ENCODE measurements around the gene GOT2.
"Not testable (repeated sequence)": the region's sequence is repeated elsewhere in the genome, so short reads cannot be mapped to it uniquely, and the experiment has no call there.

GOT2 gene

DNA sequence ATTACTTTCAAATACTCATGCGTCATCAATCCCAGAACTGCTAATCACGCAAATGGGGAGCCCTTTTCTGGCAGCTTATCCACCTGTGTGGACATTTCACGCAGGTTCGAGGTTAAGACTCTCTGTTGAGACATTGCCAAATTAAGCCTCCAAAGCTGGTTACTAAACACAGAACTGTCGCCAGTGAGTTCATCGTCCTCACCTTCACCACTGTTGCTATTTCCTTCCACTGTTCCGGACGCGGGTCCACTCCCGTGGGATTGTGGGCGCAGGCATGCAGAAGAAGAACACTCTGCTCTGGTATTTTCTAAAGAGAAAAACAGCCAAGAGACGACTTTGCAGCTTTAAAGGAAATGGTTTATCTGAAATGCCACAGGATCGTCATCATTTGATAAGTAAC is 16.1 kb downstream of the GOT2 start:
- no peak for DNase-seq (ENCODE audit: low spot score)

DNA sequence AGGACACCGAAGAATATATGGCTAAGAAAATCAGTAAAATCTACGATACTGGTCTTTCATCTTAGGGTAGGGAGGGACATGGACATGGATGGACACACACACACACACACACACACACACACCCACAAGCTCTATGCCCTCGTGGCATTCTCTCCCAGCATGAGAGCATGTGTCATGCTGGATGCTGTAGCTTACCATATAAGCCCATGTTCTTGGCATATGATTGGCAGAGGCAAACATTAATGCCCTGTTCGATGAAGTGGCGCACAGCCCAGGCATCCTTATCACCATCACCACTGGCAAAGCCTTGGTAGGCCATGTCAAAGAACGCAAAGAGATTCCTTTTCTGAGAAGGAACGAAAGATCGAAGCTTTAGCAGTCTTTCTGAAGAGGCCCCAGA is 17.6 kb downstream of the GOT2 start:
- DNase-seq (ENCODE audit: low spot score), result no peak

DNA sequence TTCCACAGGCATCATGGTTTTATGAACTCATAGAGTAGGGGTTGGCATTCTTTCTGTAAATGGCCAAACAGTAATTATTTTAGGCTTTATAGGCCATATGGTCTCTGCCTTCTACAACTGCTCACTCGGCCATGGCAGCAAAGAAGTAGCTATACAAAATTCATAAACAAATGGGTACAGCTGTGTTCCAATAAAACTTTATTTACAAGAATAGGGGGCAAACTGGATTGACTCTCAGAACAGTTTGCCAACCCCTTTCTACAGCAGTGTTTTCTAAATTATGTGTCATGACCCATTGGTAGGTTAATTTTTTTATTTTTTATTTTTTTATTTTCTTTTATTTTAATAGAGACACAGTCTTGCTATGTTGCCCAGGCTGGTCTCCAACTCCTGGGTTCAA is 20.4 kb downstream of the GOT2 start:
- DNase-seq (ENCODE audit: low spot score), result no peak

DNA sequence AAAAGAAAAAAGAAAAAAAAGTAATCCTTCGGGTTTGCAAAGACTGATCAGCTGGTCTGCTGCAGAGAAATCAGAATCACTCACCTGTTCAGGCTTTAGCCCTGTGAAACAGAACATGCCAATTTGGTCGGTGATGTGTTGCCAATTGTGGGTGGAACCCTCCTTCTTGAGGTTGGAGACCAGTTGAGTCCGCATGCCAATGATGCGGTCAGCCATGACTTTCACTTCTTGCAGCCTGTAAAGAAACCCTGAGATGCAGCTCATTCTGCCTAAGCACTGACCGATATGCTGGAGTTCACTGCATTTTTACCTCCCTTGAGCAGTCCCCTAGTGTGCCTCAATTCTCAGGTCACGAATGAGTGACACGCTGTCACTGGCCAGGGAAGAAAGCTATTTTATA is 24.8 kb downstream of the GOT2 start:
- no peak for DNase-seq (ENCODE audit: low spot score)

DNA sequence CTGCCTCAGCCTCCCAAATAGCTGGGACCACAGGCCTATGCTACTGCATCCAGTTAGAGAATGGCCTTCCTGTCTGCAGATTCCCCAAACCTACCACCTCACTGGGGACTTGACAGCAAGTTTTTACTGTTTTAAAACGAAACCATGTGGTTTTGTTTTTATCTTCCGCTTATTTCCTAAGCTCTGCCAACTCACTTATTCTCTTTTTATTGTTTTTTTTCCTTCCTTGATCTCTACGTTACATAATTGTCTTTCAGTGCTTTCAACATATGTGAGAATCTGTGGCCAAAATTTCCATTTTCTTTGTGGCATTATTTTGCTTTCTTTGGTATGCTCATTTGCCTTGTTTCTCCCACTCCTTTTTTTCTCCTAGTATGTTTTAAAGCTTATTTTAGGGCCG is 35.0 kb downstream of the GOT2 start:
- no peak for DNase-seq (ENCODE audit: low spot score)

DNA sequence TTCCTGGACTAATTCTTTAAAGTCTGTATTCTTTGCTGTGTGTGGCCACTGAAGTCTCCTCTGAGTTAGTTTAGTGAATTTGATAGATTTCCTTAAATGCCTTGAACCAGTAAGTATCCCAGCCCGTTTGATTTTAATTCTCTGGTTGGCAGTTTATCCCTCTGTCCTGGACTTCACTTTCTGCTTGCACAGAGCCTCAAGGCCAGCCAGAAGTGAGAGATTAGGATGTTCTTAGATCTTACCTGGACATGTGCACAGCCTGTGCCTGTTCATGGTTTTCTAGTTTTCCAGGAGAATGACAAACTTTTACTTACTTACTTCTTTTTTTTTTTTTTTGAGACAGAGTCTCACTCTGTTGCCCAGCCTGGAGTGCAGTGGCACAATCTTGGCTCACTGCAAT is 38.7 kb downstream of the GOT2 start:
- no peak for DNase-seq (ENCODE audit: low spot score)

DNA sequence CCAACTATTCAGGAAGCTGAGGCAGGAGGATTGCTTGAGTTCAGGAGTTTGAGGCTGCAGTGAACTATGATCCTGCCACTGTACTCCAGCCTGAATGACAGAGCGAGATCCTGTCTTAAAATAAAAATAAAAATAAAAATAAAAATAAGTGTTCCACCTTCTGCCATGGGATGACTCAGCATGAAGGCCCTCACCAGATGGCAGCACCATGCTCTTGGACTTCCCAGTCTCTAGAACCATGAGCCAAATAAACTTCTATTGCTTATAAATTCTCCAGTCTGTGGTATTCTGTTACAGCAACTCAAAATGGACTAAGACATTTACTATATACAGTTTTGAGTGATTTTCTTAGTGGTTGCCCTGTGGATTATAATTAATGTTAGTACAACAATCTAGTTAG is 41.7 kb downstream of the GOT2 start:
- DNase-seq (ENCODE audit: low spot score), result no peak

DNA sequence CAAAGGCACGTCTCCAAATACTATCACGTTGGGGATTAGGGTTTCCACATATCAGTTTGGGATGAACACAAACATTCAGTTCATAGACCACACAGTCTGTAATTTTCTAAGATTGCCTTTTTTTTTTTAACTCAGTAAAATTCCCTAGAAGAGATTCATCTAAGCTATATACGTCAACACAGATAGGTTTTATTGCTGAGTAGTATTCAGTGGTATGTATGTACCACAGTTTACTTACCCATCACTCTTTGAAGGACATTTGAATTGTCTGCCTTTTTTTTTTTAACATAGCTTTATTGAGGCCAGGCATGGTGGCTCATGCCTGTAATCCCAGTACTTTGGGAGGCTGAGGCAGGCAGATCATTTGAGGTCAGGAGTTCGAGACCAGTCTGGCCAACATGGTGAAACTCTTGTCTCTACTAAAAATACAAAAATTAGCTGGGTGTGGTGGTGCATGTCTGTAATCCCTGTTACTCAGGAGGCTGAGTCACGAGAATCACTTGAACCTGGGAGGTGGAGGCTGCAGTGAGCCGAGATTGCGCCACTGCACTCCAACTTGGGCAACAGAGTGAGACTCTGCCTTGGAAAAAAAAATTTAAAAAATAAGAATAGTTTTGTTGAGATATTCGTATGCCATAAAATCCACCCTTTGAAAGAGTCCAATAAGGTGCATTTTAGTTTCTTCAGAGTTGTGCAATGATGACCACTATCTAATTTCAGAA is 47.0 kb downstream of the GOT2 start:
- DNase-seq (ENCODE audit: low spot score), result not testable (repeated sequence)

DNA sequence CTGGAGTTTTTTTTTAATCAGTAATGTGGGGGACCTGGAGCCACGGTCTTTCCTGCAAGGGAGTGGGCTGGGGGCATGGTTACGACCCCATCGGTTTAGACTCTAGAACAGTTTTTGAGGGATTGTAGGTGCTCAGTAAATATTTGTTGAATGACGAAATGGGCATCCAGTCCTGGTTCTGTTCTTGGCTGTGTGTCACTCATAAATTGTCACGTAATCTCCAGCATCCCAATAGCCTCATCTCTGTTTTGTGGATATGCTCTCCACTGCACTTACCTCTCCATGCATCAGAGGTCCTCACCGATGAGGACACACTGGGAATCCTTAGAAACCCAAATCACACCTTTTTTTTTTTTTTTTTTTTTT is 49.0 kb downstream of the GOT2 start:
- DNase-seq (ENCODE audit: low spot score), result no peak

DNA sequence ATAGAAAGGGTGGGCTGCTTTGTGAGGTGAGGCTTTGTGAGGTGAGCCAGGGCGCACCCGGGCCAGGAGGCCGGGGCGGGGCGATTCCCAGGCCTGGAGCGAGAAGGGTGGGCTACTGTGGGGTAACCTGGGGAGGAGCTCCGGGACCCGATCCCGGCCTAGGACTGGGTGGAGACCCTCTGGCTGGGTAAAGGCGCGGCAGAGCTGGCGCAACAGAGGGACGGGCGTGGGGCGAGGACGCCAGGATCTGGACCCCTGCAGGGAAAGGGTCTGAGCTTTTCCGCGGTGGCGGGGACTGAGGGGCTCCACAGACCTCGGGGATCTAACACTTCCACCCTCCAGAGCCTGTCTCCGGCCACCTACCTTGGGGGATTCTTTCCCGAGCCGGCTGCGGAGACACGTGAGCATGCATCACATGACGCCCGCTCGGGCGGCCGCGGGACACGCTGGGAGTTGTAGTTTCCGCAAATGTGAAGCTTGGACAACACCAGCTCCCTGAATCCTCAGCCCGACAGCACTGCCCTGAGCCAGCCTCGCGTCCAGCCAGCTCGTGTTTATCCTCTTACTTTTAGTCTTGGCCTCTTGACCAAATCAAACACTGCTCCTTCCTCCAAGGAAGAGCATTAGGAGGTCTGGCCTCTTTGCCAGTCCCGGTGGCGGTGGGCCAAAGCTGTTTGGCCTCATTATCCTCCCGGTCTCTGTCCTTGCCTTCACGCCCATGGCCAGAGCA is 49.6 kb downstream of the GOT2 start, which contains the start of gene SLC38A7:
SLC38A7 (minus strand) TSS at position 417 of the 730 bp plus-strand sequence. CDS start 4,644 bp downstream, outside the sequence.
- peak; percentile 85 for DNase-seq (ENCODE audit: low spot score)

DNA sequence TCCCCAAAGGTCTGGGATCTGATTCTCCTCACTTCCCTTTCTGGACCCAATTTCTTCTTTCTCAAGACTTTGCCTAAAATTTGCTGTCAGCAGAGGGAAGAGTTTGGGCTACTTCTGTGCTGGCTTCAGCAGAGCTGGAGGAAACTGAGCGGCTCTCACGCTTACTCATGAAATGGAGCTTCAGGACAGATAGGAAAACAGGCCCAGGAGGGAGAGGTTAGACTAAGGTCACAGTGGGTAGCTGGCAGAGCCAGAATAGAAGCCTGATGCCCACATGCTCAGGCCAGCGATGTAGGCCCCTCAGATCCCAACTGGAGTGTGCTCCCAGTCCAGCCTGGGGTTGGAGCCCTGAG is 50.1 kb downstream of the GOT2 start:
- DNase-seq (ENCODE audit: low spot score), result no peak

DNA sequence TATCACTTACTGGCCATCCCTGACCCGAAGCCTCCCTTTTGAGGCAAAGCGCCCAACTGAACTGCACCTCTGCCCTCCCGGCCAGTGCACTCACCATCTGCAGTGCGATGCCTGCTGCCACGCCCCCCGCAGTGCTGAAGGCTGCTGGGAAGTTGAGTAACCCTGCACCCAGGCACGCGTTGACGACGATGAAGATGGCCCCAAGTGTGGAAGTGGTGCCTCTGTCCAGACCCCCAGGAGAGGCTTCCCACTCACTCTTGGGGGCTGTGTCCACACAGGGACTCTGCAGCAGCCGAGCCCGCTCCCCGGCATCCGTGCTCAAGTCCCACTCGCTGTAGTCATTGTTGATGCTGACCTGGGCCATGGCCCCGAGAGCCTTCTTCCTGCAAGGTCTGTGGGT is 54.4 kb downstream of the GOT2 start:
- no peak for DNase-seq (ENCODE audit: low spot score)

DNA sequence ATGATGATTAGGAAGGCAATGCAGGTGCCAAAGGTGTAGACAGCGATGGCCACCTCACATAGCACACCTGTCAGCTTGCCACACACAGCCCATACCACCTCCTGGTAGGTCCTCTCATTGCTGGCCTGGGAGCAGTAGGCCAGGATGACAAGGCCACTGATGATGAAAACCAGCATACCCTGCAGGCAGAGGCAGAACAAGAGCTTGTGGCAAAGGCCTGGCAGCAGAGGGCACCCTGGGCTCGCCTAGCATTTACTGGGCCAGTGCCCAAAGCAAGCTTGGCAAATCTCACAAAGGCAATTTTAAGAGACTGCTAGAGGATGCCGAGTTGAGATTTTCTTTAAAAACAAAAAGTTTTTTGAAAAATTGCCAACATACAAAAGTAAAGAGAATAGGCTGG is 55.4 kb downstream of the GOT2 start:
- no peak for DNase-seq (ENCODE audit: low spot score)

DNA sequence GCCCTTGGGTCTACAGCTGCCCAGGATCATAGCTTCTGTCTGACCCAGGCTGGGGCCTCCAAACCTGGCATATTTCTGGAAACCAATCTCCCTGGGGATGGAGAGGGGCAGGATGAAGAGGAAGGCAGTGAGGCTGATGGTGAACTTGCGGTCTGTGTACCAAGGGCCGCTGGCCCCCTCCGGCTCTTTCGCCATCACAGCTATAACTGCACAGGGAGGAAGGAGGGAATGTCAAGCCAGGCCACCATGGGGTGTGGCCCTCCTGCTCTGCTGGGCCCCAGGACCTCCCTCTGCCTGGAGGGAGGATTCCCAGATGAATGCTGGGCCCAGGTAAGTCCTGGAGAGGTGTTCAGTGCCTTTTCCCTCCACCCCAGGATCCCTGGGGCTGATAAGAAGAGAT is 55.8 kb downstream of the GOT2 start:
- DNase-seq (ENCODE audit: low spot score), result no peak

DNA sequence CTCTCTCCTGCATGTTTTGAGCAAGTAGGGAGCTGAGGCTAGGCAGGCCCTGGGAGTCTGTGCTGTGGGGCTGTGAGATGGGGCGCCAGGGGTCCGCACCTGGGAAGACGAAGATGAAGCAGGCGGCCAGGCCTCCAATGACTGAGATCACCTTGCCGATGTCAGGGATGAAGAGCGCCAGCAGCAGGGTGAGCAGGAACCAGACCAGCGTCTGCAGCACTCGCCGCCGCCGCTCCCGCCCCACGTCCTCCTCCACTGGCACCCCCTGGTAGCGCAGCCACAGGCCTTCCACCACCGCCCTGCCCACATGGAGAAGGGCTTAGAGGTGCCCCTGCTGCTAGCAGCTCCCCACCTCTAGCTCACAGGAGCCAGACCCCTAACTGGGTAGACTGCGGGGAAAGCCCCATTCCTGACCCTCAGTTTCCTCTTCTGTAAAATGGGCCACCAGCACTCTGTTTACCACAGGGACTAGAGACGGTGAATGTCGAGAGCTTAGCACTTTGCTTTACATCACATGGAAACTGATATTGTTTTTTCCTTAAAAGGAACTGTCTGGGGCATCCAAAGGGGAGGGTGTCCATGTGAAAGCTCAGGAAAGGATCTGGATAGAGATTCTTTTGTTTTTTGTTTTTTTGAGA is 63.1 kb downstream of the GOT2 start:
- no peak for DNase-seq (ENCODE audit: low spot score)

DNA sequence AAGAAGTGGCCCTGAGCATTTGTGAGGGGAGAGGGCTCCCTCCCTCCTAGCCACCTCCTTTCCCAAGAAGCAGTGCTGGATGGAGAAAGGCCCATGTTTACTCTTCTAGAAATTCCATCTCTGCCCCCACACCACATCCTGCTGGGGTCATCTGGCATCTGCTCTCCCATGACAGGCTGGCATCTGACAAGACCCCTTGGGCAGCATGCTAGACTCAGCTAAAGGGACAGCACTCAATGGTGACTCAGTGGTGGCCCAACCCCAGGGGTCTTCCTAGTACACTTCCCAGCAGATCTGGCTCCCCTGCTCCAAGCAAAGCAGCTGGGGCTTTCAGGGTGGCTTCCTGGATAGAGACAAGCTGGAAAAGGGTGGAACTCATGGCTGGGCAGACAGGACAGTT is 63.9 kb downstream of the GOT2 start:
- no peak for DNase-seq (ENCODE audit: low spot score)

DNA sequence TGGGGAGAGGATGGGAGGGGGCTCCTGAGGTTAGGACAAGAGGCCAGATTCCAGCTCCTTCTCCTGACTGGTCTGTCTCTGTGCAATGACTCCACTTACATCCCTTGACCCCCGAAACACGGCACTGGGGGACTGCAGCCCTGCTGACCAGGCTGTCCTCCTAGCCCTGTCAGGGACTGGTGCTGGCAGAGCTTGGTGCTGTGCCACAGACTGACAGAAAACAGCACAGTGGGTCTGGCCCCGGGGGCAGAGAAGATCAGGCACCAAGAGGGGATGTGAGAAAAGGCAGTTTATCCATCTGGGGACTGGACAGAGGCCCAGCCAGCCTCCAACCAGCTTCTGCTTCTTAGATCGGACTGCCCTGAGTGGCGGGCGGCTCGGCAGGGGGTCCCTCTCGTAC is 68.9 kb downstream of the GOT2 start:
- DNase-seq (ENCODE audit: low spot score), result no peak

DNA sequence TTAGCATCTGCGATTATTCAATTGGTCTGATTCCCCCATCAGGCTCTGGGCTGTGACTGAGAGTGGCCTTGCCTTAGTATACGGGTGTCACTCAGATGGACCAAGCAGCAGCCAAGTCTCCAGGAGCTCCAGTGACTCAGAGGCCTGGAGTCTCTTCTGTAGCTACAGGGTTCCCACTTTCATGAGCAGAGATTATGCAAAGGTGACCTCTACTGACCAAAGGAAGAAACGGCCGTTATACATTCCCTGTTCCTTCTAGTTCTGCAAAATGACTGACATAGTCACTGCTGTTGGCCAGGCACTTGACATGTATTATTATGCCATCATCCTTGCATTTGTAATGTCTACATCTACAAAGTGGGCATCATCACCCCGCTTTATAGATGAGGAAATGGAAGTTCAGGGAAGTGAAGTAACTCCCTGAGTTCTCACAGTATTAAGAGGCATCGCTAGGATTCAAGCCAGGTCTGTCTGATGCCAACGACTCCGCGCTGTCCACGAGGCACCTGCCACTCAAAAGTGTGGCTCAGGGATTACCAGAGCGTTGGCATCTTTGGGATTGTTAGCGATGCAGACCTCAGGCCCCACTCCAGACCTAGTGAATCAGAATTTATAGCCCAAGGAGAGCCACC is 72.8 kb downstream of the GOT2 start:
- peak; percentile 76 for DNase-seq (ENCODE audit: low spot score)

DNA sequence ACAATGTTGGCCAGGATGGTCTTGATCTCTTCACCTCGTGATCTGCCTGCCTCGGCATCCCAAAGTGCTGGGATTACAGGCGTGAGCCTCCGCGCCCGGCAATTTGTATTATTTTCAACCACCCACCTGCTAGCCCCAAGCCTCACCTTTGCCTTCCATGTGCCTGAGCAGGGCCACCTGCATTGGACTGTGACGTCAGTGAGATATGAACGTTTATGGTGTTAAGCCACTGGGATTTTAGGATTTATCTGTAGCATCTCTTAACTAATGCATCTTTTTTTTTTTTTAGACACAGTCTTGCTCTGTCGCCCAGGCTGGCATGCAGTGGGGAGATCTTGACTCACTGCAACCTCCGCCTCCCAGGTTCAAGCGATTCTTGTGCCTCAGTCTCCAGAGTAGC is 74.2 kb downstream of the GOT2 start:
- not testable (repeated sequence) for DNase-seq (ENCODE audit: low spot score)

DNA sequence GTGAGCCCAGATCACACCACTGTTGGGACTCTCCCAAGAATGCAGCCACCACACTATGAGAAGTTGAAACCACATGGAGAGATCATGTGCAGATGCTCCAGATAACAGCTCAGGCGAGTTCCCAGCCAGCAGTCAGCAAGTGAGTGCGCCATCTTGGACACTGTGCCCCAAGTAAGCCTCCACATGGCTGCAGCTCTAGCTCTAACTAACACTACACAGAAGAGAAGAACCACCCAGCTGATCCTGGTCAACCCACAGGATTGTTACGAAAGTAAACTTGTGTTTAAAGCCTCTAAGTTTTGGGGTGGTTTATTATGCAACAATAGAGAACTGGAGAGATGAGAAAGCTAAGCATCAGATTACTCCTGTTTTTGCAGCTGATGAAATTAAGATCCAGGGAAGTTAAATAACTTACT is 75.3 kb downstream of the GOT2 start:
- DNase-seq (ENCODE audit: low spot score), result no peak

Data from COLO829 (cell line).